GF-D8 (cell line): Measurements from ENCODE around the gene RNF224.
"Not testable (repeated sequence)": the region's sequence is repeated elsewhere in the genome, so short reads cannot be mapped to it uniquely, and the experiment has no call there.

Experiments used
- DNase-seq: peaks from one replicate; lab custom pipeline; 2025; lab: John Stamatoyannopoulos, UW

Gene RNF224

DNA sequence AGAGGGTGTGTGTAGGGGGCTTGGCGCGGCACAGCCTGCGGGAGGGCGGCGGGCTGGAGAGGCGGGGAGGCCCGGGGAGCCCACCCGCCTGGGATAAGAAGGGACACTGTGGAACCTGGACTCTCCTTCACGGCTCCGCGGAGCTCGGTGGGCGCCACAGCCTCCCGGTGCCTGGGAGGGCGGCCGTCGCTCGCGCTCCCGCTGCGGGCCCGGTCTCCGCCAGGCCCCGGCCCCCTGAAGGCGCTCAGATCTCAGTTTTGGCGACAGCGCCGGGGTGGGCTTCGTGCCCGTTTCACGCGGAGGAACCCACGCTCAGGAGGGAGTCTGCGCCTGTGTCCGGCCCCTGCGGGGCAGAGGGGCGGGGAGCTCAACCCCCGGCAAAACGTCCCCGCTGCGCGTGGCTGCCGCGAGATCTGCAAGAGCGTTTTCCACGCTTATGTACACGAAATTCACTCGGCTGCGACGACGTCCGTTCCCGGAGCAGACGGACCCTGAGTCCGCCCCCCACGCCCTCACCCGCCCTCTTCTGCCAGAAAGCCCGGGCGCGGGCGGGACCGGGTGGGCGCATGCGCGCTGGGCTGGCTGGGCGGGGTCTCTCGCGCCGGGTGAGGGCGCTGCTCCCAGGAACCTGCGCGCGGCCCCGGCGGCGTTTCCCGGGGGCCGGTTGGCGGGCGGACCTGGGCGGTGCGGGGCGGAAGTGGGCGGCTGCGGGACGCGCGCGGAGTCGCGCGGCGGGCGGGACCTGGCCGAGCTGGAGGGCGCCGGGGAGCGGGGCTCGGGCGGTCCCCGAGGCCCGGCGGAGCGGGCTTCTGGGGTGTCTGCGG, 27.5 kb downstream of the RNF224 start, which contains the start of gene NELFB:
NELFB (plus strand) TSS at position 704 of the 824 bp plus-strand sequence.
- DNase-seq = peak; percentile 52

DNA sequence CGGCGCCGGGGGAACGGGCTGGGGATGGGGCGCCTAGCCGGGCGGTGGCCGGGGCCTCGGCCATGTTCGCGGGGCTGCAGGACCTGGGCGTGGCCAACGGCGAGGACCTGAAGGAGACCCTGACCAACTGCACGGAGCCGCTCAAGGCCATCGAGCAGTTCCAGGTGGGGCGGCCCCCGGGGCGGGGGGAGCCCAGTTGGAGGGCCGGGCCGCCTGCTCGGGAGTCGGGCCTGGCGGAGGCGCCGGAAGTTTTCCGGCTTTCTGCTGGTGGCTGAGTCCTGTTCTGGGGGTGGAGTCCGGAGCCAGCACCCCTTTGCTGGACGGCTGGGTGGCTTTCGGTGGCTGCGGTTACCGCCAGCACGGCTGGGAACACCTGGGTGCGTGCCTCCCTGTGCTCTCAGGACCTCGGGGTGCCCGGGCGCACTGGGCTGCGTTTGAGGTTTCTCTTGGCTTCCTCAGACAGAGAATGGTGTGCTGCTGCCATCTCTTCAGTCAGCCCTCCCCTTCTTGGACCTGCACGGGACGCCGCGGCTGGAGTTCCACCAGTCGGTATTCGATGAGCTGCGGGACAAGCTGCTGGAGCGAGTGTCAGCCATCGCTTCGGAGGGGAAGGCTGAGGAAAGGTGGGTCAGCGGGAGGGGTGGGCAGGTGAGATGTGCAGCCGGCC, 28.3 kb downstream of the RNF224 start:
- DNase-seq = no peak

DNA sequence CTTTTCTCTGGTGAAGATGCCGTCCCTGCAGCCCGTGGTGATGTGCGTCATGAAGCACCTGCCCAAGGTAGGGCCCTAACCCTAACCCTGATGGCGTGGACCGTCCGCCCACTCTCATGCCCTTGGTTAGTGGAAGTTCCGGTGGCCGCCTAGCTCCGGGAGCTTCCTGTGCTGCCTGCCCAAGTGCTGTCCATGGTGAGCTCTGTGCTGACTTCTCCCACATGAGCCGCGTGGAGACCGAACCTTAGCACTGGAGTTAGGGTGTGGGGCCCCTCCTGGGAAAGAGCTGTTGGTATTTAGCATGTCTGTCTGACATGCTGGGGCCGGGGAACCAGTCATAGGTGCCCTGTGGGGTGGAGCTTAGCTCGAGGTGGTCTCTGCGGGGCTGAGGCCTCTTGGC, 29.1 kb downstream of the RNF224 start:
- DNase-seq = no peak

DNA sequence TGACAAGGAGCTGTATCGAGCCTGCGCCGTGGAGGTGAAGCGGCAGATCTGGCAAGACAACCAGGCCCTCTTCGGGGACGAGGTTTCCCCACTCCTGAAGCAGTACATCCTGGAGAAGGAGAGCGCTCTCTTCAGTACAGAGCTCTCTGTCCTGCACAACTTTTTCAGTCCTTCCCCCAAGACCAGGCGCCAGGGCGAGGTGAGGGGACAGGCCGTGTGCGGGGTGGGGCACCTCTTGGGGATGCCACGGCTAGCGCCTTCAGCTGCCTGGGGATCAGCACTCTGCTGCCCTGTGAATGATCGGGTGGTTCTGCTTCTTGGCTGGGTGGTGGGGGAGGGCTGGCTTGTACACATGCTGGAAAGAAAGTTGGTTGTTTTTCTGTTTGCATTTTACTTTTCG, 29.6 kb downstream of the RNF224 start:
- no peak for DNase-seq

DNA sequence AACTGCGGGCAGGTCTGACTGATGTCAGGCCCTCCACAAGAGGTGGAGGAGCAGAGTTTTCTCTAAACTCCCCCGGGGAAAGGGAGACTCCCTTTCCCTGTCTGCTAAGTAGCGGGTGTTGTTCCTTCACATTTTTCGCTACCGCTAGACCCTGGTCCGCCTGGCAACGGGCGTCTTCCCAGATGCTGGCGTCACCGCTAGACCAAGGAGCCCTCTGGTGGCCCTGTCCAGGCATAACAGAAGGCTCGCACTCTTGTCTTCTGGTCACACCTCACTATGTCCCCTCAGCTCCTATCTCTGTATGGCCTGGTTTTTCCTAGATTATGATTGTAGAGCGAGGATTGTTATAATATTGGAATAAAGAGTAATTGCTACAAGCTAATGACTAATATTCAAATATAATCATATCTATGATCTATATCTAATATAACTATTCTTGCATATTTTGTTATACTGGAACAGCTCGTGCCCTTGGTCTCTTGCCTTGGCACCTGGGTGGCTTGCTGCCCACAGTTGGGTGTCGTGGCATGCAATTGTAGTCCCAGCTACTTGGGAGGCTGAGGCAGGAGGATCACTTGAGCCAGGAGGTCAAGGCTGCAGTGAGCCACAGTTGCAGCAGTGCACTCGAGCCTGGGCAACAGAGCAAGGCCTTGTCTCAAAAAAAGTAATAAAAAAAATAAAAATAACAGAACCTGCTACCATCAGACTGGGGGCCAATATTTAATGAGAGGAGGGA, 35.0 kb downstream of the RNF224 start:
- DNase-seq = not testable (repeated sequence)

DNA sequence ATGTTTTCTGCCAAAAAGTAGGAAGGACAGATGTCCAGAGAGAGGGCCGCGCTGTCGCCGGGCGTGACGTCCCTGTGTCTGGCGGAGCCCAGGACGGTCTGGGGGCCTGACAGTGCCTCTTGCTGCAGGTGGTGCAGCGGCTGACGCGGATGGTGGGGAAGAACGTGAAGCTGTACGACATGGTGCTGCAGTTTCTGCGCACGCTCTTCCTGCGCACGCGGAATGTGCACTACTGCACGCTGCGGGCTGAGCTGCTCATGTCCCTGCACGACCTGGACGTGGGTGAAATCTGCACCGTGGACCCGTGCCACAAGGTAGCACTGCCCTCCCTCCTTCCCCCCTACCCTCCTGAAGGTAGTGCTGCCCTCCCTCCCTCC, 35.6 kb downstream of the RNF224 start:
- DNase-seq = no peak

DNA sequence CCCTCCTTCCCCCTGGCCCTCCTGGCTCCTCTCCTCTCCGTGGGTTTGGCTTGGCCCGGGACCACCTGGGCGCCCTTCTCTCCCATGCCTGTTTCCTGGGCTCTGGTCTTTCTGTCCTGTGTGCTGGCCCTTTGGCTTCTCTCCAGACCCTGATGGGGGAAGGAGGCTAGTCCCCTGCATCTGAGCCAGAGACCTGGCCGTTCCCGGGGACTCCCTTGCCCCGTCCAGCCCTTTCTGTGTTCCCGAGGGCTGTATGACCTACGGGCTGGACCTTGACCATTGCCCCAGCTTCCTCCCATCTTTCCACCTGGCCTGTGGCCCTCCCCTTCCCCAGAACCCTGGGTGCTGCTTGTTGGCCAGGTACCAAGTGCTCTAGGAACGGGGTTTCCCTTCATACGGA, 36.2 kb downstream of the RNF224 start:
- DNase-seq = no peak

DNA sequence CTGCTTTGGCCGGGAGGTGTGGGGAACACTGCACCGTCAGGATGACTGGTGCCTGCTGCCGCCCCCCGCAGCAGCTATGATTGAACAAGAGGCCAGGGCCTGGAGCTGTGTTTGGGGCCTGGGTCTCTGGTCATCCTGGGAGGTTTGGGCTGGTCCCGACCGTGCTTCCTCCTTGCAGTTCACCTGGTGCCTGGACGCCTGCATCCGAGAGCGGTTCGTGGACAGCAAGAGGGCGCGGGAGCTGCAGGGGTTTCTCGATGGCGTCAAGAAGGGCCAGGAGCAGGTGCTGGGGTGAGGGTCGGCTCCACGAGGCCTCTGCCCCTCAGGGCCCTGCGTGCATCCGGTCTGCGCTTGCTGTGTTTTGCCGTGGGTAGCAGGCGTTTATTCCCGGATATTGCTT, 36.8 kb downstream of the RNF224 start:
- no peak for DNase-seq

DNA sequence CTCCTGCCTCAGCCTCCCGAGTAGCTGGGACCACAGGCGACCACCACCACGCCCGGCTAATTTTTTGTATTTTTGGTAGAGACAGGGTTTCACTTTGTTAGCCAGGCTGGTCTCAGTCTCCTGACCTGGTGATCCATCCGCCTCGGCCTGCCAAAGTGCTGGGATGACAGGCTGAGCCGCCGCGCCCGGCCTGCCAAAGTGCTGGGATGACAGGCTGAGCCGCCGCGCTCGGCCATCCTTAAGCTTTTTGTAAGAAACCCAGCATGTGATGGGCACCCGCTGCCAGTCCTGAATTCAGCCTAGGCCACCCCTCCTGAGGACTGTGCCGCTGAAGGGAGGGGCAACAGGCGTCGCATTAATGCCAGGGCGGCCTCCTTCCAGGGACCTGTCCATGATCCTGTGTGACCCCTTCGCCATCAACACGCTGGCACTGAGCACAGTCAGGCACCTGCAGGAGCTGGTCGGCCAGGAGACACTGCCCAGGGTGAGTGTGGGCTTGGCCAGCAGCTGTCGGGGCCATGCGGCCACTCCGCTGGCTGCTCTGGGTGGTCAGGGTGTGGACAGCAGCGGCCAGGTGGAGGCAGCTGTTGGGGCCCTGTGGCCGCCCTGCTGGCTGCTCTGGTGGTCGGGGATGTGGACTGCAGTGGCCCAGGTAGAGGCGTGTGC, 38.3 kb downstream of the RNF224 start:
- DNase-seq = no peak

DNA sequence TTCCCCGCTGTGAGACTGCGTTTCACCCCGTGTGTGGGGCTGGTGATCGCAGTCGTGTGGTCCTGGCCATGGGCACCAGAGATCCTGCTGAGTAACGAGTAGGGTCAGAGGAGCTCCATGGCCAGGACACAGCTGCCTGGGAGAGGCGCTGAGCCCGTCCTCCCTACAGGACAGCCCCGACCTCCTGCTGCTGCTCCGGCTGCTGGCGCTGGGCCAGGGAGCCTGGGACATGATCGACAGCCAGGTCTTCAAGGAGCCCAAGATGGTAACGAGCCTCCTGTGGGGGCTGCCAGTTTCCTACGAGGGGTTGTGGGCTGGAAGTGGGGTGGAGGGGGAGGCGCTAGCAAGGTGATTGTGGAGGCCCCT, 38.8 kb downstream of the RNF224 start:
- DNase-seq = no peak

DNA sequence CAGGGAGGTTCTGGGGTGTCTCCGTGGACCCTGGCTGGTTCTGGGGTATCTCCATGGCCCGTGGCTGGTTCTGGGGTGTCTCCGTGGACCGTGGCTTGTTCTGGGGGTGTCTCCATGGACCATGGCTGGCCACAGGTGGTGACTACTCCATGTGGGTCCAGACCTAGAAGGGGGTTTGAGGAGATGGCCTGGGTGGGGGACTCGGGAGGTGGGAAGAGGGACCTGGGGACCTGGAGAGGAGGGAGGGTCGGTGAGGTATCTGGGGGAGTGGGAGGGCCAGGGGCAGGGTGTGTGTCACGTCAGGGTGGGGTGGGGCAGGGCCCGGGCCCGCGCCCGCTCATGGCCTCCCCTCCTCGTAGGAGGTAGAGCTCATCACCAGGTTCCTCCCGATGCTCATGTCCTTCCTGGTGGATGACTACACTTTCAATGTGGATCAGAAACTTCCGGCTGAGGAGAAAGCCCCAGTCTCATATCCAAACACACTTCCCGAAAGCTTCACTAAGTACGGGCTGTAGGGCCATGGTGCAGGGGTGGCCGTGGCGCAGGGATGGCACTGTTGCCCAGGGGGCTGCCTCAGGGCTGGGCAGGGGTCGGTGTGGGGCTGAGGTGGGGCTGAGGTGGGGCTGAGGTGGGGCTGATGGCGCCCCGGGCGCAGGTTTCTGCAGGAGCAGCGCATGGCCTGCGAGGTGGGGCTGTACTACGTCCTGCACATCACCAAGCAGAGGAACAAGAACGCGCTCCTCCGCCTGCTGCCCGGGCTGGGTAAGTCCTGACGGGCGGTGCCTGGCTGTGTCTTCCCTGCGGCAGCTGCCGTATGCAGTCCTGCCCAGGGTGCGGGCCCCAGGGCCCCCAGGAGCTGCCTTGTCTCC, 39.5 kb downstream of the RNF224 start:
- no peak for DNase-seq

DNA sequence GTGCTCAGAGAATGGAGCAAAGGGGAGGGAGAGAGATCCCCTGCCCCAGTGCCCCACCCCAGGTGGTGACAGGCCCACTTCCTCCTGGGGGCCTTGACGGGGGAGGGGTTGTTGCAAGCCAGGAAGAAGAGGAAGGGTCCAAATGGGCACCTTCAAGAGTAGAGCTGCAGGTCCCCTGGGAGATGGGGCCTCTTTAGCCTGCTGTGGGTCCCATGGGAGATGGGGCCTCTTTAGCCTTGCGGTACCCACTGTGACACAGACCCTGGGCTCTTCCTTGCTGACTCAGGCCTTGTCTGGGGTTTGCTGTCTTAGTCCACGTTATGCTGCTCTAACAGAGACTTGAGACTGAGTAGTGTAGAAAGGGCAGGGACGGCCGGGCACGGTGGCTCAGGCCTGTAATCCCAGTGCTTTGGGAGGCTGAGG, 40.6 kb downstream of the RNF224 start:
- DNase-seq = peak; percentile 68

DNA sequence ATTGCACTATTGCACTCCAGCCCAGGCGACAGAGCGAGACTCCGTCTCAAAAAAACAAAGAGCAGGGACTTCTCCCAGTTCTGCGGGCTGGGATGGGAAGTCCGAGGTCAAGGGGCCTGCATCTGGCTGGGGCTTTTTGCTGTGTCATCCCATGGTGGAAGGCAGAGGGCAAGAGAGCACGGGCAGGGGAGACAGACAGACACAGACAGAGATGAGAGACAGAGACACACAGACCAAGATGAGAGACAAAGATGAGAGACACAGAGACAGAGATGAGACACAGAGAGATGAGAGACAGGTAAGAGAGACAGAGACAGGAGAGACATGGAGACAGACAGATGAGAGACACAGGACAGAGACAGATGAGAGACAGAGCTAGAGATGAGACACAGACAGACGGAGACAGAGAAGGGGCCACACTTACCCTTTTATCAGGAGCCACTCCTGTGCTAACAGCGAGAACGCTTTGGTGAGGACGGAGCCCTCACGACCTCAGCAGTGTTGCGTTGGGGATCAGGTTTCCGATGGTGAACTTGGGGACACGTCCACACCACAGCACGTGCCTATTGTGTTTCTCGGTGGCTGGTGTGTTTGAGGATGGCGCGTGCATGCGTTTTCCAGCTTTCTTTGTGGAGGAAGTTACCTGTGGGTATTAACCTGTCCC, 41.4 kb downstream of the RNF224 start:
- DNase-seq = no peak

DNA sequence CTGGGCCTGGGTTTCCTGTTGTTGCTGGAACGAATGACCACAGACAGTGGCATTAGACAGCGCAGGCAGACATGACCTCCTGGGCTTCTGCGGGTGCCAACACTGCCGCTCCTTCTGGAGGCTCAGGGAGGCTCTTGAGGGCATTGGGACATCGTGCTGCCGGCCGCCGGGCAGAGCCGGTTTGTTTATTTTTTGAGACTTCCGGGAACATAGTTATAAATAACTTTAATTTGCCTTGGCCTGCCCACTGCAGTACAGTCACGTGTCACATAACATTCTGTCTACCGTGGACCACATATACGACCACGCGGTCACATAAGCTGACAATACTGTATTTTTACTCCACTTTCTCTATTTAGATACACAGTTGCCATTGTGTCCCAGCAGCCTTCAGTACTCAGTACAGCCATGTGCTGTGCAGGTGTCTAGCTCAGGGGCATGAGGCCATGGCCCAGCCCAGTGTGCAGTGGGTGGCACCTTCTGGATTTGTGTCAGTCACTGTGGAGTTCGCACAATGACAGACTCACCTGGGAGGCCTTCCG, 42.0 kb downstream of the RNF224 start:
- no peak for DNase-seq

DNA sequence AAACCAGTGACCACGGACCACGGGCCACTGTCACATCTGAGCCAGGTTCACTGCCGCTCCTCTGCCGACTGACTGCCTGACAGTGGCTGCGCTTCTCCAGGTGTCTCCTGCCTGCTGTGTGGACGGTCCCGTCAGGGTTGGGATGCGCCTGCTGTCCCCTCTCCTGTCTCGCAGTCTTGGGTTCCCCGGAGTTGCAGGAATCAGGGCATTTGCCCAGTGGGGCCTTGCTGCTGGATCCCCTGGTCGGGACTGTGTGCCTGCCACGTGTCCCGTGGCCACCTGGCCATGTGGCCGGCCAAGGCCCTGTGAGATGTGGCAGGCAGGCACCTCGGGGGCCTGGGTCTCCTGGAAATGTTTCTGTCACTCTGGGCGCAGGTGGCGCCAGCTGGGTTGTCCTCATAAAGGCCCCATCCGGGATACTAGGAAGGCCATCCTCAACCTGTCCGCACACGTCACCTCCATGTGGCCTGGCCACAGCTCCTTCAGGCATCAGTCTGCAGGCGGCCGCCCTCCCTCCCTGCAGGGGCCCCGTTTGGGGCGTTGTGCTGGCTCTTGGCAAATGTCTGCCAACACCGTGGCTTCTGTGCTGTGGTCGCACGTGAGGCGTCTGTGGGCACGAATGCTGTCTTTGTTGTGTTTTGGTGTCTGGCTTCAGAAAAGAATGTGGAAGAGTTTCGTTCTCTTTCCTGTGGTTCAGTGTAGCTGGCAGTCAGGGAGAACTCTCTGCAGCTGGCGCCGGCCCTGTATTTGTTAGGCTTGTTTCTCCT, 43.8 kb downstream of the RNF224 start:
- DNase-seq = peak; percentile 58

DNA sequence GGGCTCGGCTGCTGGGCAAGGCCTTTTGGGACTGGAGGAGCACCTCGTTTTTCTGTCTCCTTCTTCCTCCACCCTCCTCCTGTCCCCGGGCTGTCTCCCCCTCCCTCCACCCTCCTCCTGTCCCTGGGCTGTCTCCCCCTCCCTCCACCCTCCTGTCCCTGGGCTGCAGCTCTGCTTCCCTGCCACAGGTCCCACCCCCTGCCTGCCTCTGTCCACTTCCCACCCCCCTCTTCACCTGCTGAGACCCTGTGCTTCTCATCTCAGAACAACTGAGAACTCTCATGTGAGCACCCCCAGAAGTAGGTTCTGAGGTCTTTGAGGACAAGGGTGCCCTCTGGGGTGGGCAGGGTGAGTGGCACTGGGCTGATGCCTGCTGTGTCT, 44.4 kb downstream of the RNF224 start:
- no peak for DNase-seq

DNA sequence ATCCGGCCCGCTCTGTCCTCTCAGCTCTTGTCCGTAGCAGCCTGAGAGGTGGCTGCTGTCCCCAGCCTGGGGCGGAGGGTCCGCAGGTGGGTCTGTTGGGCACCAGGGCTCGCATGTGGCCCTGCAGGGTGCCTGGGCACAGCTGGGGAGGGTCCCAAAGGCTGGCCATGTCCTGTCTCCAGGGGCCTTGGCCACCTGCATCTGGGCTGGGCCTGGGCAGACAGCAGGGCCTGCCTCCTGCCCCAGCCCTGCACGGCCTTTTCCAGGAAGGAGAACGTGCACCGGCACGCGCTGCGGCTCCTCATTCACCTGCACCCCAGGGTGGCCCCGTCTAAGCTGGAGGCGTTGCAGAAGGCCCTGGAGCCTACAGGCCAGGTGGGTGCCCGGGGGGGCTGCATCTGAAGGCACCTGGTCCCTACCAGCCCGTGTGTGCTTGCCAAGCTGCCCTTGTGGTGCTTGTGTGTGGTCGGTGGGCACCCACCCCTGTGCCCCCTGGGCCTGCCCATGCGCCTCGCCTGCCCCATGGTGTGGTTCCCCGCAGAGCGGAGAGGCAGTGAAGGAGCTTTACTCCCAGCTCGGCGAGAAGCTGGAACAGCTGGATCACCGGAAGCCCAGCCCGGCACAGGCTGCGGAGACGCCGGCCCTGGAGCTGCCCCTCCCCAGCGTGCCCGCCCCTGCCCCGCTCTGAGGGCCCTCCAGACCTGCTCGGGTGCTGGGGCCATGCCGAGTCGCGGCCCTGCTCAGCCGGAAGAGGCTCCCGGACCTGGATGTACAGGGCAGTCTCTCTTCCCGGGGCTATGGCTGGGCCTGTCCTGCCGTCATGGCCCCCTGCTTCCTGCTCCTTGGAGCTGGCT, 45.2 kb downstream of the RNF224 start:
- DNase-seq = no peak

DNA sequence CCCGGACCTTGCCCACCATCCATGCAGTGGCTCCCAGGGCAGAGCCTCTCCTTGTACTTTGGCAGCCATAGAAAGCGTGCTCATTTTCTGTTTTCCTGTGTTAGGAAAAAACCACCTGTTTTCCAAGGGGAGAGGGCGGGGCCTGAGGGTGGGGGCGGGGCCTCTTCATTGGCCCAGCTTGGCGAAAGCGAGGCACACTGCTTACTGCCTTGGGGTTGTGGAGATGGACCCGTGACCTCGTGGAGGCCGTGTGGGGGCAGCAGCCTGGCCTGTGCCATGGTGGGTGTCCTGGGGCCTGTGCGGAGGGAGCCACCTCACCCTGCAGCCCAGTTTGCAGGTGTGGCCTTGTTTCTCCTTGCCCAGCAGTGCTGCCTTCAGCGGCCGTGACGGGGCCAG, 45.8 kb downstream of the RNF224 start:
- DNase-seq = no peak
